Testis (tissue), 2 donors: ENCODE results near the gene ZNF79.

Source experiments
- CTCF ChIP-seq, 3 experiments: fragments of 450-650 bp in 2 of 3; fragments of 200-600 bp in 1 of 3; sonication (generic) in 1 of 3; IDR thresholded peaks; one replicate each; pipeline ENCODE4 v1.5.1; 2016 to 2019; ENCODE audit warnings: antibody characterized with exemption in 3 of 3, mild to moderate bottlenecking in 2 of 3, moderate library complexity in 1 of 3
- POLR2A ChIP-seq: fragments of 450-650 bp; IDR thresholded peaks from one replicate; pipeline ENCODE4 v1.6.1; 2017; ENCODE audit warnings: antibody characterized with exemption, mild to moderate bottlenecking, moderate library complexity

GRCh38 chr9:127458921-127459320, 34.7 kb downstream of the ZNF79 start:
- TF ChIP-seq CTCF (IDR thresholded peaks at IDR 0.05) (no peak), POLR2A (no peak)
